SIG-M5 (cell line): Measurements from ENCODE around the gene ADORA2B.
A peak's percentile ranks its signal among the peaks of the same experiment; 100 is the strongest.
"Not testable (repeated sequence)": the region's sequence is repeated elsewhere in the genome, so short reads cannot be mapped to it uniquely, and the experiment has no call there.

Experiments
- DNase-seq: peaks from one replicate; lab custom pipeline; 2025; lab: John Stamatoyannopoulos, UW

ADORA2B gene

GRCh38 chr17:15955793-15956541 is 11.0 kb downstream of the ADORA2B start:
- no peak for DNase-seq

GRCh38 chr17:15957206-15957605 is 12.3 kb downstream of the ADORA2B start:
- no peak for DNase-seq

DNA sequence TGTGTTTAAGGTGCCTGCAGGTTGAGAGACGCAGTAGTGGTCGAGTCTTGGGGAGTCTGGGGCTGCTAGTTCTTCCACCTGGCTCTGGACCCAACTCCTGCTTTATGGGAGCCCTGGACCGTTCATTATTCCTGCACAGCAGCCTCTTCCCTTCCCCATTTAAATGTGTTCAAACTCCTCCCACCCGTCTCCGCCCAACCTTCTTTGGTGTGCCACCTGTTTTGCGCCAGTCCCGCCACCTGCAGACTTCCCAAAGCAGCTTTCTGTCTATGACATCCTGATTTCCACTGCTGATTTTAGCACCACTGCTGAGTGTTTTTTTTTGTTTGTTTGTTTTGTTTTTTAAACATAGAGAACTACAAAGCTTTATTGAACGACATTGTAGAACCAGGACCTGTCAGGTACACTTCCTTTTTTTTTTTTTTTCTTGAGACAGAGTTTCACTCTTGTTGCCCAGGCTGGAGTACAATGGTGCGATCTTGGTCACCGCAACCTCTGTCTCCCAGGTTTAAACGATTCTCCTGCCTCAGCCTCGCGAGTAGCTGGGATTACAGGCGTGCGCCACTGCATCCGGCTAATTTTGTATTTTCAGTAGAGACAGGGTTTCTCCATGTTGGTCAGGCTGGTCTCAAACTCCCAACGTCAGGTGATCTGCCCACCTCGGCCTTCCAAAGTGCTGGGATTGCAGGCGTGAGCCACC is 12.8 kb downstream of the ADORA2B start:
- DNase-seq, result no peak

DNA sequence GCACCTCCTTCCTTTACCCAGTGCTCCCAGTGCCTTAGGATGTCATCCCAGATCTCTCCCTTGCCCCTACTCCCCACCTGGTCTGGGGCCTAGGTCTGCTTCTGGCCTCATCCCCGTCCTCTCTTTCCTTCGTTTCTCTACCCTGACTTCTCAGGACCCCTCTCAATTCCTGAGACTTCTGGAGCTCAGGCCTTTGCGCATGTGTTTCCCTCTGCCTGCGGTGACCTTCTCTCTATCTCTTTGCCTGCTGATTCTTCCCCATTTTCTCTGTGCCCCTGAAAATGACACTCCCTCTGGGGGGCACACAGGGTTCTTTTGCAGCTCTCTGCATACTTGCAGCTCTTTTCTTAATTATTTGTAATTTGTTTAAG is 13.5 kb downstream of the ADORA2B start:
- DNase-seq, result no peak

GRCh38 chr17:15963670-15964110 is 18.8 kb downstream of the ADORA2B start:
- no peak for DNase-seq

GRCh38 chr17:15965528-15965927 is 20.6 kb downstream of the ADORA2B start:
- no peak for DNase-seq

DNA sequence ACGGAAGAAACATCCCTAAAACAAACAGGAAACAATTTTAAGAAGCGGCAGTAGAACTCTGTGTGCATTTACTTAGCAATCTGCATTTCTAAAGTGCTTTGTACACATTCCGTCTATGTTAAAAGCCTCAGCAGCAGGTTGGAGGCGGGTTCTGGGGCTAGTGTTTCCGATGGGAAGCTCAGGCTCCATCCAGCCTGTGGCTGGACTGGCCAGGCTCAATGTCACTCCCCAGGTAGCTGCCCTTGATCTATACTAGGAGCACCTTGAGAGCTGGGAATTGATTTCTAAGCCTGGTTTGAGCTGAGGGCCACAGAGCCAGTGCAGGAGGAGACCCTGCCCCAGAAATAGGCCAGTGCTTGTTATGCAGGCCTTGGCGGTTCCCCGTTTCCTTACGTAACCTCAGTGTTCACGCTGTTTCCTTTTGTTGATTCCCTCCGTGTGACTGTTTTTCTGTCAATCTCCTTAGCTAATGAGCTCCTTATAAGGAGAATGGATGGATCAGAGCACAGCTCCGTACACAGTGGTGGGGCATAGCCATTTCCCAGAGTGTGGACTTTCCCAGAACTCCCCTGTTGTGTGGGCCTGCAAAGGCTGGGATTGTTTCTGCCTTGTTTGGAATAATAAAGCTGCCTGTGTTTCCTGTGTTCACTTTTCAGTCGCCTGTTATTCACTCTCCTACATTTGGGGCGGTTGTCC is 21.4 kb downstream of the ADORA2B start:
- no peak for DNase-seq

DNA sequence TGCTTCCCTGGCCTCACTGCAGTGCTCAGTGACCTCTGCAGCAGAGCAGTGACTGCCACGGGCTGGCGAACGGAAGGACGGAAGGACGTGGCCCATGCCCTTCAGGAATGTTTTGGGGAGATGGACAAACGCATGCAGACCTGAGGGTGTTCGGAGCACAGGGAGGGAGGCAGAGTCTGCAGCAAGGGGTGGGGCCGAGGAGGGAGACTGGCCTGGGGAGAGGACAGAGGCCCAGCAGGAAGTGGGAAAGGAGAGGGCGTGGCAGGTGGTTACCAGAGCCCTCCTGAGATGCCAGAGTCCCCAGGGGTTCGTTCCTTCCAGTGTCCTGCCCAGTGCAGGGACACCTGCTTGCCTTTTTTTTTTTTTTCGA is 21.9 kb downstream of the ADORA2B start:
- no peak for DNase-seq

DNA sequence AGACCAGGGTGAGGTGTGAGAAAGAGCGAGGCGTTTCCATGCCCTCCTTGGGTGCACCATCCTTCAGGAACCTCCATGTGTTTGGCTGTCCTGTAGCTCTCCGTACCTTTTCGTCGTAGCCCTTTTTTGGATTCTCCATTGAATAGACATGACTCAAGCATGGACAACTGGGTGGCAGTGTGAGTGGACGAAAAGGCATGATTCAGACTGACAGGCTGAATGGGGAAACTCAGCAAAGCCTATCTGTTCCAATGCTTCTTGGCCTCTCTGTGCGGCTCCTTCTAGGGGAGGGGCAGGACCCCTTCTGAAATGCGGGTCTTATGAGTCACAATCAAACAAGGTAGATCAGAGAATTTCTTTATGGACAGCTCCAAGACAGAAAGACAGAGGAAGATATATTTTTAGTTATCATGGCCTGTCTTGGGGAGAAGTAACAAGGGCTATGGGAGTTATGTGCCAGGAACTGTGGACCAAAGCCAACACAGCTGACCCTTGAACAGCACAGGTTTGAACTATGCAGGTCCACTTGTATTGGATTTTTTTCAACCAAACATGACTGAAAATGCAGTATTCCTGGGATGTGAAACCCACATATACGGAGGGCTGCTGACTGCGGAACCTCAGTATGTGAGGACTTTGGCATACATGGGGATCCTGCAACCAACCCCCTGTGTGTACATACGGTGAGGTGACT is 22.9 kb downstream of the ADORA2B start:
- DNase-seq, result no peak

- DNase-seq, result no peak
These were observed 24.5 kb downstream of the ADORA2B start for GRCh38 chr17:15969463-15969862.

- DNase-seq, result no peak
These were observed 25.6 kb downstream of the ADORA2B start for GRCh38 chr17:15970500-15970899.

DNA sequence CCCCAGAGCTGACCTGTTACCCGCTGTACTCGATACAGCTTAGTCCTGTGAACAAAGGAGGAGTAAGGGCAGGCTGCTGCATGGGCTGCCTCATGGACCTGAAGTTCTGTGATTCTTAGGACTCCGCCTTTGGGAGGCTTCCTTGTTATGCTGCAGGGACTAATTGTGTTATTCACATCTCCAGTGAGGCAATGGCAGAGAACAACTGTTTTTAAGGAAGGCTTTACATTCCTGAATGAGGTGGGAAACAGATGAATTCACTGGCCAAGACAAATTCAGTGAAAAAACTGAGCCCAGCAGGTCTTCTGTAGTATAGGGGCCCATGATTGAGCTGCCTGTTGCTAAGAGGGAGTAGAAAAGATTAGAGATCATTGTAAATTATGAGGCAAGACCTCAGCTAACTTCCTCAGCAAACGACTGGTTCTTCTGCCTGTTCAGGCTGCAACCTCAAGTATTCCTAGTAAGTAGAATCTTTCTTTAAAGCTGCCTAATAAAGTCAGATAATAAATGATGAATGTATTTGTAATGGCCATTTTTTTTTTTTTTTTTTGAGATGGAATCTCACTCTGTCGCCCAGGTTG is 26.3 kb downstream of the ADORA2B start:
- DNase-seq, result no peak

- no peak for DNase-seq
These were observed 27.0 kb downstream of the ADORA2B start for GRCh38 chr17:15971882-15972281.

DNA sequence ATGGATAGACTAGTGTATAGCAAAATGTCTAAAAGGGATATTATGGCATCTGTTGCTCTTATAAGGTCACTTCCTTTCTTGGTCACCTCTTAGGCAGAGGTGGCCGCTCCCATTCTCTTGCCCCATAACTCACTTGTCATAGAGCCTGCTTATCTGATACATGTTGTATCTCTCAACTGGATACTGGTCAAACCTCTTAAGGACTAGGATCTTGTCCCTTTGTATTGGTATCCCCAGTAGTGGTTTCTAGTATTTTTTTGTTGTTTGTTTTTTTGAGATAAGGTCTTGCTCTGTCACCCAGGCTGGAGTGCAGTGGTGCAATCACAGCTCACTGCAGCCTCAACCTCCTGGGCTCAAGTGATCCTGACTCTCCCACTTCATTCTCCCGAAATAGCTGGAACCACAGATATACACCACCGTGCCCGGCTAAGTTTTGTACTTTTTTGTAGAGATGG is 27.6 kb downstream of the ADORA2B start:
- no peak for DNase-seq

DNA sequence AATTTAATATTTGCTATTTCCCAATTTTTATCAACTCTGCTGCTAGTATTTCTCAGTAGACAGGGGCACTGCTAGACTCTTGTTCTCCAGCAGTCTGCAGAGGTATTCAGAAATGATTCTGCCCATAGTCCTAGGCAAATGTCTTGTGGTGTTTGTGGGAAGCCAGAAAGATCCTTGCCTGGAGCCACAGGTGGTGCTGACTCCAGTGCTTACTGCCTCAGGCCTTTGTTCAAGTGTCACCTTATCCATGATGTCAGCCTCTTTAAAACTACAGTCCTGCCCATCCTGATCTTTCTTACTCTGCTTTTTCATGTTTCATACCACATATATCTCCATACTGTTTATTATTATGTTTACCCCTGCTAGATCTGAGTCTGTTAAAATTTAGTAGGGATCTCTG is 28.1 kb downstream of the ADORA2B start:
- DNase-seq, result no peak

- no peak for DNase-seq
These were observed 28.9 kb downstream of the ADORA2B start for GRCh38 chr17:15973834-15974233.

DNA sequence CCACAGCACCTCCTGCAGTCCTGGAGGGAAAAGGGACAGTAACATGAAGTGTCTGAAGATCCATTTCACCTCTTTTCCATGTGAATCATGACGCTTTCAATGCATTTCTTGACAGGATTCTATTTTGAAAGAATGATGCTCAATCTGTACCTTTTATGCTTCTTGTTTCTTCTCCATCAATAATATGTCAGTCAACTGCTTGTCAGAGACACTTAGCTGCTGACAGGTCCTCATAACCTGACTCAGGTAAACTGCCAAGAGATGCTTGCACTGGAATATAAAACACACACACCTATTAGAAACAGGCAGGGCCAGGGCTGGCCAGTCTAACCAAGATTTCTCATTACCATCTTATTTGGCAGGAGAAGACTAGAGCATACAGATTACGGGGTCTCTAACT is 33.0 kb downstream of the ADORA2B start:
- no peak for DNase-seq

DNA sequence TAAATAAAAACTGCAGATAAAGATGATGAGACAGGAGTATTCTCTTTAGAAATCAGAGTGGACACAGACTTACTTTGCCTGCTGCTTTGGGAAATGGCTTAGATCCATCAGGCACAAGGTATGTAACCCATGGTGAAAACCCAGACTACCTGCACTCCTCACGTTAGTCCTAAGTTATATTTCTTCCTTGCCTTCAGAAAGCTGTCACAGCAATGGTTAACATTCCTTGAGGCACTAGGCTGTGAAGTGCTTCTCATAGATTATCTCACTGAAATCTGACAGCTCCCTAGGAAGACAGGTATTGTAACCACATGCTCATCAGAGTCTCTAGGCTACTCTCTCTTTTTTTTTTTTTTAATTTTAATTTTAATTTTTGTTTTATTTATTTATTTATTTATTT is 33.7 kb downstream of the ADORA2B start:
- DNase-seq, result no peak

DNA sequence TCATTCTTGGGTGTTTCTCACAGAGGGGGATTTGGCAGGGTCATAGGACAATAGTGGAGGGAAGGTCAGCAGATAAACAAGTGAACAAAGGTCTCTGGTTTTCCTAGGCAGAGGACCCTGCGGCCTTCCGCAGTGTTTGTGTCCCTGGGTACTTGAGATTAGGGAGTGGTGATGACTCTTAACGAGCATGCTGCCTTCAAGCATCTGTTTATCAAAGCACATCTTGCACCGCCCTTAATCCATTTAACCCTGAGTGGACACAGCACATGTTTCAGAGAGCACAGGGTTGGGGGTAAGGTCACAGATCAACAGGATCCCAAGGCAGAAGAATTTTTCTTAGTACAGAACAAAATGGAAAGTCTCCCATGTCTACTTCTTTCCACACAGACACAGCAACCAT is 34.1 kb downstream of the ADORA2B start:
- not testable (repeated sequence) for DNase-seq

DNA sequence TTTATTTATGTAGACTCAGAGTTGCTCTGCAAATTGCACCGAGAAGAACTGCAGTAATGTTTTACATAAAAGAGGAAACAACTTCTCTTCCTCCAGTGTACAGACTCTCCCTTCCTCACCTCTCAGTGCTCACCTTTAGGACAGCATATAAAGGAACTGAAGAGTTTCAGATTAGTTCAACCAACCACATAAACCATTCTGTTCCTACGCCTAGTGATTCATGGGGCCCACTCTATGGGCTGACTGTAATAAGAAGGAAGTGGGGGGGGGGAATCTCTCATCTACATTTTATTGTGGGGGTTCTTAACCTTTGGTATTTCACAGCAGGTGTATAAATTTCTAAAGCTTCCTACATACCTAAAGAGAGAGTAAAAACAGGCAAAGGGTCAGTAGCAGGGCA is 36.3 kb downstream of the ADORA2B start:
- DNase-seq, result peak; percentile 9

- no peak for DNase-seq
These were observed 37.0 kb downstream of the ADORA2B start for GRCh38 chr17:15981646-15982580.
